ENCODE measurements around the gene CDH23.

Gene CDH23

DNA sequence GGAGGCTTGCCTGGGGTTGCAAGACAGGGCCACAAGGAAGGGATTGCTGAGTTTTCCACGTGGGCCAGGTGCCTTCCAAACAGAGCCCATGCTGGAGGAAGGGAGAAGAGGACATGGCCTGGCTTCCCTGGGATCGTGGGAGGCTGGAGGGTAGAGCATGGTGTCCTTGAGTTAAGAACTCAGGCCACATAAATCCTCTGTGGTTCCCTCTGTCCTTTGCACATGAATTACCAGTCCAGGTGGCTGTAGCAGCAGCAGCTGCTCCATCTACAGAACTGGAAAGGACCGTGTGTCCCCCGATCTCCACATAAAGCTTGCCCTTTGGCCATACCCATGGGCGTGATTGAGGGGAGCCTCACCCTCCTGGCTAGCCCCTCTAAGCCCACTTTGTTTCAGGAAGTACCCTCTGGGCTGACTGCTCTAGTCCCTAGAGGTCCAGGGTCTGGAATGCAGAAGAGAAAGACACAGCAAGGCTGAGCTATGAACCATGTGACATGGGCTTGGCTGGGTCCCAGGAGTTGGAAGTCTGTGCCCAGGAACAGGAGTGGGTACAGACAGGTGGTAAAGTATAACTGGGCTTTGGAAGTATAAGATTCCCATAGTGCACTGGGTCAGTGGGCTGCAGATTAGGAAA, 237.9 kb downstream of the CDH23 start:
- H3K4me1 ChIP-seq (ENCODE audit: control insufficient read depth, insufficient read depth, low read length) = peaks cover 80% of the 10 kb centered on the region
- no peaks in the 10 kb centered on the region for H3K9me3 ChIP-seq (ENCODE audit: control insufficient read depth, low read length)
- no peaks in the 10 kb centered on the region for H3K36me3 ChIP-seq (ENCODE audit: control insufficient read depth, insufficient read depth, low read length)
- 67 to 72% methylated on average over 5 of the region's 5 CpGs for WGBS, 2 experiments
- no peak overlapping the region for H3K27ac ChIP-seq (ENCODE audit: insufficient read depth, low read depth, low read length, poor library complexity, severe bottlenecking)
- peaks cover 6% of the 10 kb centered on the region for H3K27me3 ChIP-seq (ENCODE audit: control insufficient read depth, insufficient read depth, low read length, poor library complexity, severe bottlenecking)
- H3K4me3 ChIP-seq (ENCODE audit: insufficient read depth, low read depth, low read length) = no peak overlapping the region

DNA sequence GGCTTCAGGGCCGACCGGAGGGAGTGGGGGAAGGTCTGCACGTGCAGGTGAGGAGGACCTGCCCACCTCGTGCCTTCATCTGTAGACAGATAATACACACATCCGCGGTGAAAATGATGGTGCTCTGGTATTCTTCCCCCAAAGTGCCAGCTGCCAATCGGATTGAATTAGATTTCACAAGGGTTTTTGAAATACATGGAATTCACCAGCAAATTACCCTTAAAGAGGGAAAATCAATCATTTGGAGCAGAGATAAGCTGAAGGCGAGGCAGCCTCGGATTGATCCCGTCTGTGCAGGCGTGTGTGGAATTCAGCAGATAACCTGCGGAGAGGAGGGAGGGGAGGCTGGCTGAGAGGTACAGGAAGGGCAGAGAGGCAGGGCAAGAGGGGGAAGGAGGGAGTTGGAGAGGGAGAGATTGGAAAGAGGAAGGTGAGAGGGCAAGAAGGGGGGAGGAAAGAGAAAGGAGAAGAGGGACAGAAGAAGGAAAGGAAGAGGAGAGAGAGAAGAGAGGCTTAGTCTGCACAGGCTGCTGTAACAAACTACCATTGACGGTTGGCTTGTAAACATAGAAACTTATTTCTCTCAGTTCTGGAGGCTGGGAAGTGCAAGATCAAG, 238.6 kb downstream of the CDH23 start:
- 48 to 51% methylated on average over 13 of the region's 13 CpGs for WGBS, 2 experiments
- Histone ChIP-seq H3K27ac (ENCODE audit: insufficient read depth, low read depth, low read length, poor library complexity, severe bottlenecking) (no peak overlapping the region), H3K4me3 (ENCODE audit: insufficient read depth, low read depth, low read length) (no peak overlapping the region), H3K36me3 (ENCODE audit: control insufficient read depth, insufficient read depth, low read length) (no peaks in the 10 kb centered on the region), H3K4me1 (ENCODE audit: control insufficient read depth, insufficient read depth, low read length) (peaks cover 76% of the 10 kb centered on the region), H3K27me3 (ENCODE audit: control insufficient read depth, insufficient read depth, low read length, poor library complexity, severe bottlenecking) (peaks cover 6% of the 10 kb centered on the region), H3K9me3 (ENCODE audit: control insufficient read depth, low read length) (no peaks in the 10 kb centered on the region)

DNA sequence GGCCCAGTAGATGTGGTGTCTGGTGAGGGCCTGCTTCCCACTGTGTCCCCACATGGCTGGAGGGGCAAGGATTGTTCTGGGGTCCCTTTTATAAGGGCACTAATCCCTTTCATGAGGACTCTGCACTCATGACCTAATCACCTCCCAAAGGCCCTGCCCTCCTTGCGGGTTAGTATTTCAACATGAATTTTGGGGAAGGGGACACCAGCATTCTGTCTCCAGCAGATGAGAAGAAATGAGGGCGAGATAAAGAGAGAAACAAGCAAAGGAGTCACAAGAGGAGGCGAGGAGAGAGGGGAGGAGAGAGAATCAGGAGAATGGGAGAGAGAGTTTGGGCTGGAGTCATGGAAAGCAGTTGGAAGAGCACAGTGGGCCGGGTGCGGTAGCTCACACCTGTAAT, 239.1 kb downstream of the CDH23 start:
- H3K4me3 ChIP-seq (ENCODE audit: insufficient read depth, low read depth, low read length) = no peak overlapping the region
- WGBS, 2 experiments = 93 to 94% methylated on average over 5 of the region's 5 CpGs
- H3K9me3 ChIP-seq (ENCODE audit: control insufficient read depth, low read length) = no peaks in the 10 kb centered on the region
- H3K27ac ChIP-seq (ENCODE audit: insufficient read depth, low read depth, low read length, poor library complexity, severe bottlenecking) = no peak overlapping the region
- H3K36me3 ChIP-seq (ENCODE audit: control insufficient read depth, insufficient read depth, low read length) = no peaks in the 10 kb centered on the region
- peaks cover 6% of the 10 kb centered on the region for H3K27me3 ChIP-seq (ENCODE audit: control insufficient read depth, insufficient read depth, low read length, poor library complexity, severe bottlenecking)
- peaks cover 72% of the 10 kb centered on the region for H3K4me1 ChIP-seq (ENCODE audit: control insufficient read depth, insufficient read depth, low read length)

DNA sequence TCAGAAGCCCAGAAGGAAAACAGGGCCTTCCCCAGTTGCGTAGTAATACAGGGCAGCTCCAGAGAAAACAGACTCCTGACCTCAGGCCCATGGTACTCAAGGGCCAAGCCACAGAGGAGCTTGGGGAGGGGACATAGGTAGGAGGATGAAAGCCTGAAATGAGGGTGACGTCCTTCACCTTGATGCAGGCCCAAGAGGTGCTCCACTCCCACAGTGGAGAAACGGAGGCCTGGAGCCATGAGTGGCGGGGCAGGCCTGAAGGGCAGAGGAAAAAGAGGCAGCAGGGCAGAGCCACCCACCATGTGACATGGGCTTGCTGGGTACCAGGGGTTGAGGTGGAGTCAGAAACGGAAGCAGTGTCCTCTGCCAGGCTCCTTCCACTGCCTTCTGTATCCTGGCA, 239.9 kb downstream of the CDH23 start:
- Histone ChIP-seq H3K9me3 (ENCODE audit: control insufficient read depth, low read length) (no peaks in the 10 kb centered on the region), H3K4me1 (ENCODE audit: control insufficient read depth, insufficient read depth, low read length) (peaks cover 64% of the 10 kb centered on the region), H3K4me3 (ENCODE audit: insufficient read depth, low read depth, low read length) (no peak overlapping the region), H3K36me3 (ENCODE audit: control insufficient read depth, insufficient read depth, low read length) (no peaks in the 10 kb centered on the region), H3K27ac (ENCODE audit: insufficient read depth, low read depth, low read length, poor library complexity, severe bottlenecking) (no peak overlapping the region), H3K27me3 (ENCODE audit: control insufficient read depth, insufficient read depth, low read length, poor library complexity, severe bottlenecking) (peaks cover 6% of the 10 kb centered on the region)
- WGBS, 2 experiments = 86 to 88% methylated on average over 5 of the region's 5 CpGs

DNA sequence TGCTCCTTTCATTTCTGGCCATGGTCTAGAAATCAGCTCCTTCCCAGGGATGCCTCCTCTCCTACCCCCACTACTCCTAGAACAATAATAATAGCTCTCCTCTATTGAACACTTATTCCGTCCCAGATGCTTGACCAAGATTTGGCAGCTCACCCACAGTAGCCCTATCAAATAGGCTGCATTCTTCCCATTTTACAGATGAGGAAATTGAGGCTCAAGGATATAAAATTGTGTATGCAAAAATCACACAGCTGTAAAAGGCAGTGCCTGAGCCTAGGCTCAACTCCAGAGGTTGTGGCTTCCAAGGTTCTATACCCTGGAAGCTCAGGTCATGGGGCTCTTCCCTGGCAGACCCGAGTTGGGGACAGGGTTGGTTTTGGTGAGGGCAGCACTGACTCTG, 240.6 kb downstream of the CDH23 start:
- Histone ChIP-seq H3K4me3 (ENCODE audit: insufficient read depth, low read depth, low read length) (no peak overlapping the region), H3K36me3 (ENCODE audit: control insufficient read depth, insufficient read depth, low read length) (no peaks in the 10 kb centered on the region), H3K4me1 (ENCODE audit: control insufficient read depth, insufficient read depth, low read length) (peaks cover 57% of the 10 kb centered on the region), H3K27me3 (ENCODE audit: control insufficient read depth, insufficient read depth, low read length, poor library complexity, severe bottlenecking) (peaks cover 6% of the 10 kb centered on the region), H3K27ac (ENCODE audit: insufficient read depth, low read depth, low read length, poor library complexity, severe bottlenecking) (no peak overlapping the region), H3K9me3 (ENCODE audit: control insufficient read depth, low read length) (no peaks in the 10 kb centered on the region)
- WGBS, 2 experiments = 89 to 96% methylated on average over 2 of the region's 2 CpGs

DNA sequence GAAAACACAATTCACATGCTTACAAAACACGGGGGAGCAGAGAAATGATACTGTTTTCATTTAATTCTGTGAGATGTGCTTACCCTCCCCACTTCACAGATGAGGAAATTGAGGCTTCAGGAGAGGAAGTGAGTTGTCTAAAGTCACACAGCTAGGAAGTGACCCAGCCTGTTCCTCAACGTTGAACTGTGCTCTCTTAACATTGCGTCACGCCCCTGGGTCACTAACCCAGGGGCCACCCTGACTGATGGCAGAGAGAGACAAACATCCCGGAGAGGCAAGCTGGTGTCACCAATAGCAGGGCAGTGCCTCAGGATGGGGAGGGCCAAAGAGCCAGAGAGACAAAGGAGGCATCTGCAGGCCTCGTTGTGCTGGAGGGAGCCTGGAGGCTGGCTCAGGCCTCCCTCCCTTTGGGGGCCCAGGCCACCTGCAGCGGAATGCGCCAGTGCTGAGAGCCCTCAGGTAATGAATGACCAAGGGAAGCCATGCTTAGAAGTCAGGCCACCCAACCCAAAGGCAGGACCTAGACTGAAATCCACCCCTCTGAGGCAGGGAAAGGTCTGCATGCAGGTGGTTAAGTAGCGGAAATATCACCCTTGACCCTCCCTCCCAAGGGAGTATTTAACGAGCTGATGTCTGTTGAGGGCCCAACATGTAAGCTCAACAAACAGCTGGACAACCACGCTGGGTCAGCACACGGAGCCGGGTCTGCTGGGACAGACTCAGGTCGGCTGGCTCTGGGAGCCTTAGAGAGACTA, 241.5 kb downstream of the CDH23 start:
- Histone ChIP-seq H3K9me3 (ENCODE audit: control insufficient read depth, low read length) (no peaks in the 10 kb centered on the region), H3K4me3 (ENCODE audit: insufficient read depth, low read depth, low read length) (no peak overlapping the region), H3K27ac (ENCODE audit: insufficient read depth, low read depth, low read length, poor library complexity, severe bottlenecking) (peak overlapping the region; percentile 63), H3K27me3 (ENCODE audit: control insufficient read depth, insufficient read depth, low read length, poor library complexity, severe bottlenecking) (peaks cover 6% of the 10 kb centered on the region), H3K4me1 (ENCODE audit: control insufficient read depth, insufficient read depth, low read length) (peaks cover 48% of the 10 kb centered on the region), H3K36me3 (ENCODE audit: control insufficient read depth, insufficient read depth, low read length) (no peaks in the 10 kb centered on the region)
- WGBS, 2 experiments = 57 to 62% methylated on average over 14 of the region's 14 CpGs

DNA sequence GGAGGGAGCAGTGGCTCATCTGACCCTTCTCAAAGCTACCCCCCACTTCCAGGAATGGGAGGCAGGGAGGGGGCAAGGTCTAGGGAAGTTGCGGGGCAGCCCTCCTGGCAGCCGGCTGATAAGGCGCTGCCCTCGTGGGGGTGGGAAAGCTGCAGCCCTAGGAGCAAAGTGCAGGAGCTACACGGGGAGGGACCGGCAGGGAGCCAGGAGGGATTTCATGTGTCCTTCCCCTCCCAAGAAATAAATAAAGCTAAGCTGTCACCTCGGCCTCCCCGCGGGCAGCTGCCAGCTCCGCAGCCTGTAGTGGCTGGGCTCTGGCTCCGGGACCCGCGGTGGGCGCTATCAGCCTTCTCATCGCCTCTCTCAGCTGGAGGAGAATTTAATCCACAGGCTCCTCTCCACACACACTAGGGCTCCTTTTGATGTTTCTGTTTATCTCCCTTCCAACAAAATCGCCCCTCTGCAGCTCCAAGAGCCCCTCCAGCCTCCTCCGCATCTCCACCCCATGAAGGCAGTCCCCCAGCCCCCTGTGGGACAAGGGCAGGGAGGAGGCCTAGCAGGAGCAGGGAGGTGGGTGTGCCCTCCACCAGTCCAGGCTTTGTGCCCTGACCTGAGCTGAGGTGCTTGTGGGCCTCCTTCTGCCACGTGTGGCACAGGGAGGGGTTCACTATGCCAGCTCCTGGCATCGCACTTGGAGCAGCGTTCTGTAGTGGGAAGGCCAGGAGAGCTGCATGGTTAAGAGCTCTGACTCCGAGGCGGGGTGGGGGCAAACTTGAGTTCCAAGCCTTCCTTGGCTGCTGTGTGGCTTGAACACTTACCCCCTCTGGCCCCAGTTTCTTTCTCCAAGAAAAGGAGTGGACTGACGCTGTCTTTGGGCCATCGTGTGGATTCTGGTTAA, 242.4 kb downstream of the CDH23 start:
- H3K9me3 ChIP-seq (ENCODE audit: control insufficient read depth, low read length) = no peaks in the 10 kb centered on the region
- H3K4me3 ChIP-seq (ENCODE audit: insufficient read depth, low read depth, low read length) = no peak overlapping the region
- H3K36me3 ChIP-seq (ENCODE audit: control insufficient read depth, insufficient read depth, low read length) = no peaks in the 10 kb centered on the region
- WGBS, 2 experiments = 49 to 51% methylated on average over 24 of the region's 24 CpGs
- H3K4me1 ChIP-seq (ENCODE audit: control insufficient read depth, insufficient read depth, low read length) = peaks cover 40% of the 10 kb centered on the region
- H3K27me3 ChIP-seq (ENCODE audit: control insufficient read depth, insufficient read depth, low read length, poor library complexity, severe bottlenecking) = peaks cover 6% of the 10 kb centered on the region
- H3K27ac ChIP-seq (ENCODE audit: insufficient read depth, low read depth, low read length, poor library complexity, severe bottlenecking) = peak overlapping the region; percentile 63

DNA sequence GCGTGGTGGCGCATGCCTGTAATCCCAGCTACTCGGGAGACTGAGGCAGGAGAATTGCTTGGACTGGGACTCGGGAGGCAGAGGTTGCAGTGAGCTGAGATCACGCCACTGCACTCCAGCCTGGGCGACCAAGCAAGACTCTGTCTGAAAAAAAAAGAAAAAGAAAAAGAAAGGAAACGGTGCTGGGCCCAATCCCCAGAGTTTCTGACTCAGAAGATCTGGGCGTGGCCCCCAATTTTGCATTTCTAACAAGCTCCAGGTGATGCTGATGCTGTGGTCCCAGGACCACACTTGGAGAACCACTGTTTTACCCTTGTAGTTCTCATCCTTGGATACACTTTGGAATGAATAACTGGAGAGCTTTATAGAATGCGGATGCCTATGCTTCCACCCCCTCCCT, 243.9 kb downstream of the CDH23 start:
- H3K27ac ChIP-seq (ENCODE audit: insufficient read depth, low read depth, low read length, poor library complexity, severe bottlenecking) = no peak overlapping the region
- H3K9me3 ChIP-seq (ENCODE audit: control insufficient read depth, low read length) = no peaks in the 10 kb centered on the region
- peaks cover under 1% of the 10 kb centered on the region for H3K27me3 ChIP-seq (ENCODE audit: control insufficient read depth, insufficient read depth, low read length, poor library complexity, severe bottlenecking)
- no peaks in the 10 kb centered on the region for H3K36me3 ChIP-seq (ENCODE audit: control insufficient read depth, insufficient read depth, low read length)
- H3K4me3 ChIP-seq (ENCODE audit: insufficient read depth, low read depth, low read length) = no peak overlapping the region
- 87 to 89% methylated on average over 9 of the region's 9 CpGs for WGBS, 2 experiments
- H3K4me1 ChIP-seq (ENCODE audit: control insufficient read depth, insufficient read depth, low read length) = peaks cover 24% of the 10 kb centered on the region

DNA sequence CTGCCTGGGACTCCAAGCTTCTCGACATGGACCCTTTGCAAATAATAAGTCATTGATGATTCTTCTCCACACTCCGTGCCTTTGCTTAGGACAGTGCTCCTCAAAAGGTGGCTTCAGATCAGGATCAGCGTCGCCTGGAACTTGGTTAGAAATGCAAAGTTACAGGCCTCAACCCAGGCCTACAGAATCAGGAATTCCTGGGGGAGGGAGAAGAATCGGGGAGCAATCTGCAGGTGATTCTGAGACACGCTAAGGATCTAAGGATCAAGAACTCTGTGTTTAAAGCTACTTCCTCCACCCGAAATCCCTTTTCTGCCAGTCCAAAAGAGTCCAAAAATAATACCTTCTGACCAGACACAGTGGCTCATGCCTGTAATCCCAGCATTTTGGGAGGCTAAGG, 244.7 kb downstream of the CDH23 start:
- H3K27ac ChIP-seq (ENCODE audit: insufficient read depth, low read depth, low read length, poor library complexity, severe bottlenecking) = no peak overlapping the region
- H3K27me3 ChIP-seq (ENCODE audit: control insufficient read depth, insufficient read depth, low read length, poor library complexity, severe bottlenecking) = no peaks in the 10 kb centered on the region
- no peaks in the 10 kb centered on the region for H3K36me3 ChIP-seq (ENCODE audit: control insufficient read depth, insufficient read depth, low read length)
- H3K4me3 ChIP-seq (ENCODE audit: insufficient read depth, low read depth, low read length) = no peak overlapping the region
- H3K4me1 ChIP-seq (ENCODE audit: control insufficient read depth, insufficient read depth, low read length) = peaks cover 20% of the 10 kb centered on the region
- no peaks in the 10 kb centered on the region for H3K9me3 ChIP-seq (ENCODE audit: control insufficient read depth, low read length)
- WGBS, 2 experiments = 83 to 86% methylated on average over 7 of the region's 7 CpGs

DNA sequence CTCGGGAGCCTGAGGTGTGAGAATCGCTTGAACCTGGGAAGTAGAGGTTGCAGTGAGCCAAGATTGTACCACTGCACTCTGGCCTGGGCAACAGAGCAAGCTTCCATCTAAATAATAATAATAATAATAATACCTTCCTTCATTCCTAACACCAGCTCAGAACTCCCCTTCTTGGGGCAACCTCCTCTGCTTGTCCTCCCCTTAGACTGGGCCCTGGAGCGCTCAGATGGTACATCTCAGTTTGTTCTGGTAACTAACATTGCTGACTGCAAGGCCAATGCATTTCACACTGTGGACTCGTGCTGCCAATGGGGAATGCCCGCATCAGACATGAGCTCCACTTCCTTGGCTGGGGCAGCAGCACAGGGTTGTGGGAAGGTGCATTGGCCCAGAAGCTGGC, 245.3 kb downstream of the CDH23 start:
- Histone ChIP-seq H3K27ac (ENCODE audit: insufficient read depth, low read depth, low read length, poor library complexity, severe bottlenecking) (no peak overlapping the region), H3K27me3 (ENCODE audit: control insufficient read depth, insufficient read depth, low read length, poor library complexity, severe bottlenecking) (no peaks in the 10 kb centered on the region), H3K4me1 (ENCODE audit: control insufficient read depth, insufficient read depth, low read length) (peaks cover 20% of the 10 kb centered on the region), H3K4me3 (ENCODE audit: insufficient read depth, low read depth, low read length) (no peak overlapping the region), H3K9me3 (ENCODE audit: control insufficient read depth, low read length) (no peaks in the 10 kb centered on the region), H3K36me3 (ENCODE audit: control insufficient read depth, insufficient read depth, low read length) (no peaks in the 10 kb centered on the region)
- 80 to 86% methylated on average over 5 of the region's 5 CpGs for WGBS, 2 experiments

Data from ectodermal cell (in vitro differentiated cells).